ENCODE data around the gene GALNT2.

GALNT2 gene

DNA sequence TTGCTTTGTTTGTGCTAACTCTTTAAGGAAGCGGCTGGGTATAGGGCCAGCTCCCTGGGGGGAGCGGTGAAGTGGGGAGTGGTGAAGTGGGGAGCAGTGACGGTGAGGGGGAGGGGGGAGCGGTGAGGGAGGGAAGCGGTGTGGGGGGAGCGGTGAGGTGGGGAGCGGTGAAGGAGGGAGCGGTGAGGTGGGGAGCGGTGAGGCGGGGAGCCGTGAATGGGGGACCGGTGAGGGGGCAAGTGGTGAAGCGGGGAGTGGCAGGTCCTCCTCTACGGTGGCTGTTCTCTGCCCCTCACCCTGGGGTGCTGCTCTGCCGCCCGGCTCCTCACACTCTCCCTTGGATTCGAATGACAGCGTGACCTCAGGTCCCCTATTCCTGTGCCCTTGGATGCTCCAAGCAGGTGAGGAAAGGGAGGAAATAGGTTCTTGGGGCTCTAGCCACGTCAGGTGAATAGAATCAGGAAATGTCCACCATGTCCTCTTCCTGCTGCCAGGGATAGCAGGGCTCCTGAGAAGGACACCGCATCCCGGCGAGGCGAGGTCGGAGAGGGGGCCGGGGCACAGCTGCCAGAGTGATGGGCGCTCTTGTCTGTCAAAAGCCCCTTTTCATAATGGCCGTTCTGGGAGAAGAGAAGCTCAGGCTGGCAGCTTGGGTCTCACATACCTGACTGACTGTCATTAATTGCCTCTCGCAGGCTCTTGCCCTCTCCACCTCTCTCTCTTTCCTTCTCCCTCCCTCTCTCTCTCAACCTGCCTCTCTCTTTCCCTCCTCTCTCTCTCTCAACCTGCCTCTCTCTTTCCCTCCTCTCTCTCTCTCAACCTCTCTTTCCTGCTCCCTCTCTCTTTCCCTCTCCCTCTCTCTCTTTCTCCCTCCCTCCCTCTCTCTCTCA is 224.9 kb downstream of the GALNT2 start:
- peaks cover 2% of the 10 kb centered on the region for H3K27me3 ChIP-seq (replicated peaks; ENCODE audit: control insufficient read depth, insufficient read depth, low read length)
- TF ChIP-seq, protein P1, sequence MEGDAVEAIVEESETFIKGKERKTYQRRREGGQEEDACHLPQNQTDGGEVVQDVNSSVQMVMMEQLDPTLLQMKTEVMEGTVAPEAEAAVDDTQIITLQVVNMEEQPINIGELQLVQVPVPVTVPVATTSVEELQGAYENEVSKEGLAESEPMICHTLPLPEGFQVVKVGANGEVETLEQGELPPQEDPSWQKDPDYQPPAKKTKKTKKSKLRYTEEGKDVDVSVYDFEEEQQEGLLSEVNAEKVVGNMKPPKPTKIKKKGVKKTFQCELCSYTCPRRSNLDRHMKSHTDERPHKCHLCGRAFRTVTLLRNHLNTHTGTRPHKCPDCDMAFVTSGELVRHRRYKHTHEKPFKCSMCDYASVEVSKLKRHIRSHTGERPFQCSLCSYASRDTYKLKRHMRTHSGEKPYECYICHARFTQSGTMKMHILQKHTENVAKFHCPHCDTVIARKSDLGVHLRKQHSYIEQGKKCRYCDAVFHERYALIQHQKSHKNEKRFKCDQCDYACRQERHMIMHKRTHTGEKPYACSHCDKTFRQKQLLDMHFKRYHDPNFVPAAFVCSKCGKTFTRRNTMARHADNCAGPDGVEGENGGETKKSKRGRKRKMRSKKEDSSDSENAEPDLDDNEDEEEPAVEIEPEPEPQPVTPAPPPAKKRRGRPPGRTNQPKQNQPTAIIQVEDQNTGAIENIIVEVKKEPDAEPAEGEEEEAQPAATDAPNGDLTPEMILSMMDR (IDR thresholded peaks at IDR 0.05; ENCODE audit: insufficient read depth, low read length, poor library complexity, severe bottlenecking) = no peak
- H3K4me3 ChIP-seq (replicated peaks; ENCODE audit: low read depth, low read length) = no peak overlapping the region

DNA sequence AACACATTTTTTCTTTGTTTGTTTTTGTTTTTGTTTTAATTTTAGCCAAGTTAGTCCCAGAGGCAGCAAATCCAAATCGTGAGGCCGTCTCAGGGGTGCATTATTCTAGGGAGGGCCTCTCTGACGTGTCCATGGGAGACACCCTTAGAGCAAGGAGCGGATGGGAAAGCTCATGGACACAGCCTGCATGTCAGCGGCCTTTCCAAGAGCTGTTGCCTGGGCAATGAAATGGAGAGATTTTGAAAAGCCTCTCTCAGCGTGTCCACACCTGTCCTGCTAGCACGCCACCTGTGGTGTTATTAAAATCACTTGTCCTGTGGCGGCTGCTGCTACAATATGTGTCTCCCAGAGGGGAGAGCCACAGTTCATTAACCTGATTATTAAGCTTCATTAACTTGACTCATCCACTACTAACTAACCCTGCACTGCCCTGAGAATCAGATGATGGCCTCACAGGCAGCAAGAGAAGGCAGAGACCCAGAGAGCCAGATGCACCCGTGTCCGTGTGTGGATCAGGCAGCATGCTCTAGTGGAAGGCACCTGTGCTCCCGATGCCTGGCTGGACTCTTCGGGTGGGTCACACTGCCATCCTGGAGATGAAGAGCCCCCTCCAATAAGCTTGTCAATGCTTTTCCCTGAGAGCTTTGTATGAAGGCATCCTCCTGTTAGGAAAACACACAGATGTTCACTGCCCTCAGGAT is 225.8 kb downstream of the GALNT2 start:
- TF ChIP-seq, protein P1 (IDR thresholded peaks at IDR 0.05; ENCODE audit: insufficient read depth, low read length, poor library complexity, severe bottlenecking) = no peak
- Histone ChIP-seq H3K36me3 (ENCODE audit: control insufficient read depth, insufficient read depth, low read length) (no peaks in the 10 kb centered on the region), H3K4me3 (replicated peaks; ENCODE audit: low read depth, low read length) (no peak overlapping the region), H3K27me3 (replicated peaks; ENCODE audit: control insufficient read depth, insufficient read depth, low read length) (peaks cover 2% of the 10 kb centered on the region)
- no peak for DNase-seq (ENCODE audit: extremely low read depth, insufficient read length)

More for the DNA sequence above, 224.9 kb downstream of the GALNT2 start:
- no peaks in the 10 kb centered on the region for H3K36me3 ChIP-seq (ENCODE audit: control insufficient read depth, insufficient read depth, low read length)
- DNase-seq (ENCODE audit: extremely low read depth, insufficient read length) = no peak

DNA sequence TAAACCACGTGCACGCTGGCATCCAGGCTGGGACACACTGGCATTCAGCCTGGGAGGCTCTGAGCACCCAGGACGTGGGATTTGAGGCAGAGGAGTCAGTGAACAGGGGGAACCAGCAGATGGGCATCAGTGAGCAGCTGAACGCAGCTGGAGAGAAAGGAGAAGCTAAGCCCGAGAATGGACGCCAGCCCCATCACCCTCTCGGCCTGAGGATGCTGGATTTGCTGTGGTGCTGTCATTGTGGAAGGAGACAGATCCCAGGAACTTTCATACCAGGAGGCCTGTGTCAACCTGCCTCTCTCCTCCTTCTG is 226.3 kb downstream of the GALNT2 start:
- TF ChIP-seq, protein P1 (IDR thresholded peaks at IDR 0.05; ENCODE audit: insufficient read depth, low read length, poor library complexity, severe bottlenecking) = no peak
- no peak for DNase-seq (ENCODE audit: extremely low read depth, insufficient read length)
- no peaks in the 10 kb centered on the region for H3K36me3 ChIP-seq (ENCODE audit: control insufficient read depth, insufficient read depth, low read length)
- no peak overlapping the region for H3K4me3 ChIP-seq (replicated peaks; ENCODE audit: low read depth, low read length)
- H3K27me3 ChIP-seq (replicated peaks; ENCODE audit: control insufficient read depth, insufficient read depth, low read length) = peaks cover 2% of the 10 kb centered on the region

DNA sequence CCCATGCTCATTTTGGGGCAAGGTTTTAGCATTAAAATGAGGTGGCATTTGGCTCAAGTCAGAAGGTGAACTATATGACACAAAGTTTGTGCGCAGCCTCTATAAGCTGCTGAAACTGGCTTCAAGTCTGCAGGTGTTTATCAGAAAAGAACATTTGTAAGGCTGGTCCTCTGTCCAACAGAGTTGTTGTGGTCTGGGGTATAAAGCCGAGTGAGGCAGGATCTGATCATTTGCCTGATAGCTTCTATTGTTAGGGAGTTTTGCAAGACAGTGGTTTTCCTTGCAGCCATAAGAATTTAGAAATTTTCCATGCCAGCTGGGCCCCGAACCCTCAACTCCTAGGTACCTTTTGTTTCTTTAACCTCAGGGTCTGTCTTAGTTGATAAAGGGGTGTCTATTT is 228.3 kb downstream of the GALNT2 start:
- Histone ChIP-seq H3K27me3 (replicated peaks; ENCODE audit: control insufficient read depth, insufficient read depth, low read length) (peaks cover 2% of the 10 kb centered on the region), H3K36me3 (ENCODE audit: control insufficient read depth, insufficient read depth, low read length) (no peaks in the 10 kb centered on the region), H3K4me3 (replicated peaks; ENCODE audit: low read depth, low read length) (no peak overlapping the region)
- no peak for DNase-seq (ENCODE audit: extremely low read depth, insufficient read length)
- TF ChIP-seq, protein P1 (IDR thresholded peaks at IDR 0.05; ENCODE audit: insufficient read depth, low read length, poor library complexity, severe bottlenecking) = no peak

DNA sequence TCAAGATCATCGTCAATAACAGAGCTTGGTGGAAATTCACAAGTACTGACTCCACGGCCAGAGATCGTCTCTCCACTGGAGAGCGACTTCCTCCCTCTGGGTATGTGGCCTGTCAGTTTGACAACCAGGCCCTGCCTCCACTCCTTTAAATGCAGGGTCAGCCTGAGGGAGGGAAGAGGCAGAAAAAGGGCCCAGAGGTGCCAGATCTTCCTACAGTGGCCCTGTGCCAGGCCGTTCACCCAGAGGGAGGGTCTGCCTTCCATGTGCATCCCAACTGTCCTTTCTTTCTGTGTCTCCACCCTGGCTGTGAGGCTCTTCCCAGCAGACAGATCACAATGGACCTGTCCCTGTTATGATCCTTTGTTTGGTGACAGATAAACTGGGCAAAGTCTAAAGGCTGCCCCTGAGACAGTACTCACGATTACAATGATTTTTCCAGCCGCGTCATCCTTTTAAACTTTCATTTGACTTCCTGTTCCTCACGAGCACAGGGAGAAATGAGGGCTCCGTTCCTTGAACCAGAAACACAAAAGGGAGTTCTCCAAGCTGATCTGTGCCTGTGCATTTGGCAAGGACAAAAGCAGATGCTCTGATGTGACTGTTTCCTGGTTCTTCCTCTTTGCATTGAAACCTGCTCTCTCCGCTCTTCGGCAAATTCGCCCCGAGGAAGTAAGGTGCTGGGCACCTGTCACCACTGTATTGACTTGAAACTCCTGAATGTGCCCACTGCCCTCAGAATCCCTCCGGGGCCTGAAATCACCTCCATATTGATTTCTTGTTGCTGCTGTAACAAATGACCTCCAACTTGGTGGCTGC is 232.4 kb downstream of the GALNT2 start:
- H3K36me3 ChIP-seq (ENCODE audit: control insufficient read depth, insufficient read depth, low read length) = no peaks in the 10 kb centered on the region
- H3K4me3 ChIP-seq (replicated peaks; ENCODE audit: low read depth, low read length) = no peak overlapping the region
- no peak for DNase-seq (ENCODE audit: extremely low read depth, insufficient read length)
- H3K27me3 ChIP-seq (replicated peaks; ENCODE audit: control insufficient read depth, insufficient read depth, low read length) = no peaks in the 10 kb centered on the region; the same call in 1 of the 2 replicates
- TF ChIP-seq, protein P1 (IDR thresholded peaks at IDR 0.05; ENCODE audit: insufficient read depth, low read length, poor library complexity, severe bottlenecking) = no peak
